ENCODE data around the gene MLPH. TPM values are rescaled to one million over a fixed set of nuclear protein-coding genes. Genes with fewer than 3 reads are reported as not detected.
A peak's percentile ranks its signal among the peaks of the same experiment; 100 is the strongest.

Gene MLPH
- total RNA-seq, 1 donor from 2014 or later = 27.3 TPM

GRCh38 chr2:237485304-237485703, 1.7 kb upstream of the MLPH start:
- no peaks in the 10 kb centered on the region for H3K36me3 ChIP-seq (ENCODE audit: control insufficient read depth, insufficient read depth, low read length)
- no peak for DNase-seq (ENCODE audit: low read depth)
- H3K4me3 ChIP-seq (ENCODE audit: low read depth, low read length) = no peak overlapping the region
- TF ChIP-seq CTCF (IDR thresholded peaks at IDR 0.05; ENCODE audit: insufficient read depth, low read length, poor library complexity, severe bottlenecking) = no peak
- peaks cover 2% of the 10 kb centered on the region for H3K27me3 ChIP-seq (ENCODE audit: control insufficient read depth, insufficient read depth, low read length)

GRCh38 chr2:237485844-237486243, 1.2 kb upstream of the MLPH start:
- Histone ChIP-seq H3K4me3 (ENCODE audit: low read depth, low read length) (peak overlapping the region; percentile 68), H3K36me3 (ENCODE audit: control insufficient read depth, insufficient read depth, low read length) (no peaks in the 10 kb centered on the region), H3K27me3 (ENCODE audit: control insufficient read depth, insufficient read depth, low read length) (peaks cover 2% of the 10 kb centered on the region)
- TF ChIP-seq CTCF (IDR thresholded peaks at IDR 0.05; ENCODE audit: insufficient read depth, low read length, poor library complexity, severe bottlenecking) = no peak
- no peak for DNase-seq (ENCODE audit: low read depth)

- no peaks in the 10 kb centered on the region for H3K36me3 ChIP-seq (ENCODE audit: control insufficient read depth, insufficient read depth, low read length)
- no peak for DNase-seq (ENCODE audit: low read depth)
- peaks cover 2% of the 10 kb centered on the region for H3K27me3 ChIP-seq (ENCODE audit: control insufficient read depth, insufficient read depth, low read length)
- peak overlapping the region; percentile 68 for H3K4me3 ChIP-seq (ENCODE audit: low read depth, low read length)
- no peak for TF ChIP-seq CTCF (IDR thresholded peaks at IDR 0.05; ENCODE audit: insufficient read depth, low read length, poor library complexity, severe bottlenecking)
Measured at GRCh38 chr2:237486334-237486818, 675 bp upstream of the MLPH start.

GRCh38 chr2:237487496-237487895, 445 bp downstream of the MLPH start:
- H3K27me3 ChIP-seq (ENCODE audit: control insufficient read depth, insufficient read depth, low read length) = peaks cover 2% of the 10 kb centered on the region
- no peak for DNase-seq (ENCODE audit: low read depth)

GRCh38 chr2:237488295-237488694, 1.2 kb downstream of the MLPH start:
- H3K36me3 ChIP-seq (ENCODE audit: control insufficient read depth, insufficient read depth, low read length) = peaks cover 2% of the 10 kb centered on the region
- no peak for TF ChIP-seq CTCF (IDR thresholded peaks at IDR 0.05; ENCODE audit: insufficient read depth, low read length, poor library complexity, severe bottlenecking)
- DNase-seq (ENCODE audit: low read depth) = no peak
- H3K27me3 ChIP-seq (ENCODE audit: control insufficient read depth, insufficient read depth, low read length) = peaks cover 2% of the 10 kb centered on the region
- H3K4me3 ChIP-seq (ENCODE audit: low read depth, low read length) = peak overlapping the region; percentile 68

More at GRCh38 chr2:237487496-237487895, 445 bp downstream of the MLPH start:
- peaks cover 1% of the 10 kb centered on the region for H3K36me3 ChIP-seq (ENCODE audit: control insufficient read depth, insufficient read depth, low read length)
- peak overlapping the region; percentile 68 for H3K4me3 ChIP-seq (ENCODE audit: low read depth, low read length)
- TF ChIP-seq CTCF (IDR thresholded peaks at IDR 0.05; ENCODE audit: insufficient read depth, low read length, poor library complexity, severe bottlenecking) = no peak
